T-cell (primary cell): Measurements from ENCODE around the gene ADARB2. TPM values are rescaled to one million over a fixed set of nuclear protein-coding genes. Genes with fewer than 3 reads are reported as not detected.

ENCODE experiments used
- ATAC-seq, 4 experiments: fragments of 200-7000 bp in 3 of 4; fragments of 150-1000 bp in 1 of 4; cut with Tn5 transposase; replicated peaks in 1 of 4; 1 replicate in 3 of 4; 2 replicates in 1 of 4; pipeline ENCODE4 v1.10.0; 2021; ENCODE audit warnings: moderate library complexity in 3 of 4, mild to moderate bottlenecking in 2 of 4, moderate number of reproducible peaks in 1 of 4
- CTCF ChIA-PET, 2 donors: fragments of 300-600 bp; sonication (Branson Sonifier 250); formaldehyde crosslinking; loops; one replicate each; lab custom pipeline; 2022; ENCODE audit warnings: antibody characterized with exemption in 2 of 2; lab: Charles Lee
- POLR2A ChIA-PET, 2 donors: fragments of 300-600 bp; sonication (Branson Sonifier 250); formaldehyde crosslinking; loops; one replicate each; lab custom pipeline; 2022; ENCODE audit warnings: antibody characterized with exemption in 2 of 2; lab: Charles Lee
- DNase-seq, 35 experiments: peaks; one replicate each; pipeline versions ENCODE4 v3.0.0 to v3.0.0-alpha.2; 2013 to 2023
- H3K27ac ChIP-seq: one replicate; pipeline ENCODE4 v1.5.1; 2013; ENCODE audit warnings: low read length
- H3K27me3 ChIP-seq, 2 experiments: replicated peaks in 1 of 2; 1 replicate in 1 of 2; 2 replicates in 1 of 2; pipeline versions ENCODE4 v1.6.1 to v1.7.0; 2013; ENCODE audit warnings: low read length in 1 of 2, mixed read lengths in 1 of 2; ENCODE audit not compliant: control insufficient read depth in 2 of 2, insufficient read depth in 2 of 2; ENCODE audit errors: extremely low read depth in 1 of 2
- H3K36me3 ChIP-seq, 2 donors: 1 replicate in 1 of 2; 2 replicates in 1 of 2; pipeline versions ENCODE4 v1.6.1 to v1.7.0; 2013; ENCODE audit warnings: low read length in 1 of 2; ENCODE audit not compliant: control insufficient read depth in 2 of 2, insufficient read depth in 1 of 2; ENCODE audit errors: extremely low read depth in 1 of 2
- H3K4me1 ChIP-seq, 2 experiments: 1 replicate in 1 of 2; 2 replicates in 1 of 2; pipeline versions ENCODE4 v1.6.1 to v1.7.0; 2013; ENCODE audit warnings: low read length in 2 of 2, mixed read lengths in 1 of 2; ENCODE audit not compliant: insufficient read depth in 2 of 2, control insufficient read depth in 1 of 2; ENCODE audit errors: extremely low read depth in 1 of 2
- H3K4me3 ChIP-seq, 2 donors: 1 replicate in 1 of 2; 2 replicates in 1 of 2; pipeline versions ENCODE4 v1.5.1 to v1.7.0; 2013; ENCODE audit warnings: mild to moderate bottlenecking in 2 of 2, low read length in 1 of 2, moderate library complexity in 1 of 2; ENCODE audit not compliant: control insufficient read depth in 1 of 2; ENCODE audit errors: extremely low read depth in 1 of 2
- H3K9me3 ChIP-seq: 2 replicates; pipeline ENCODE4 v1.7.0; 2013
- H3K27ac Mint-ChIP-seq, 2 donors: one replicate each; pipeline ENCODE4 v1.8.0; 2020 to 2021; ENCODE audit warnings: mild to moderate bottlenecking in 2 of 2, mixed read lengths in 2 of 2
- H3K27me3 Mint-ChIP-seq, 2 donors: one replicate each; pipeline ENCODE4 v1.8.0; 2021 to 2022; ENCODE audit warnings: mixed read lengths in 2 of 2
- H3K36me3 Mint-ChIP-seq: one replicate; pipeline ENCODE4 v1.8.0; 2021; ENCODE audit warnings: mixed read lengths
- H3K4me1 Mint-ChIP-seq, 3 donors: one replicate each; pipeline ENCODE4 v1.8.0; 2020 to 2022; ENCODE audit warnings: mixed read lengths in 3 of 3, mild to moderate bottlenecking in 1 of 3
- H3K4me3 Mint-ChIP-seq, 3 donors: one replicate each; pipeline ENCODE4 v1.8.0; 2020 to 2022; ENCODE audit warnings: mild to moderate bottlenecking in 3 of 3, mixed read lengths in 3 of 3, moderate library complexity in 3 of 3
- H3K9me3 Mint-ChIP-seq, 3 donors: one replicate each; pipeline ENCODE4 v1.8.0; 2020 to 2022; ENCODE audit warnings: mixed read lengths in 3 of 3
- WGBS: methylation state at CpG from one replicate; pipeline ENCODE4 v1.1.5; 2013; ENCODE audit warnings: missing lambda C conversion rate; ENCODE audit not compliant: insufficient coverage; 5-methylcytosine and 5-hydroxymethylcytosine counted together
- total RNA-seq, 35 experiments: library from RNA in 6 of 35; stranded (reverse) in 6 of 35; fragments of 120-200 nt in 1 of 35; gene quantifications; one replicate each; pipeline versions ENCODE4 v1.2.1 to v1.2.4 and lab custom pipeline; 2013 to 2026

The ADARB2 gene
- total RNA-seq, 5 donors from 2014 or later (not counting 1 experiment from before 2014, with no cell fraction given), result 0.07 to 4.0 (median 0.41) TPM

GRCh38 chr10:1634239-1634638 lies 103.1 kb downstream of the ADARB2 start:
- no peak overlapping the region for H3K4me3 ChIP-seq
- no peak overlapping the region for H3K4me3 Mint-ChIP-seq
- peaks cover 22 to 24% of the 10 kb centered on the region in 2 donors for H3K27me3 Mint-ChIP-seq
- WGBS, result 86% methylated on average over 1 of the region's 5 CpGs
- H3K4me1 ChIP-seq, result no peaks in the 10 kb centered on the region
- no peaks in the 10 kb centered on the region for H3K36me3 ChIP-seq
- H3K36me3 Mint-ChIP-seq, result no peaks in the 10 kb centered on the region
- no peak for DNase-seq
- ChIA-PET CTCF (no interaction called here), POLR2A (no interaction called here)
- H3K27me3 ChIP-seq, result peaks cover 0 to 43% of the 10 kb centered on the region in 2 experiments
- H3K9me3 Mint-ChIP-seq, result no peaks in the 10 kb centered on the region
- no peak overlapping the region for H3K27ac Mint-ChIP-seq
- H3K9me3 ChIP-seq, result no peaks in the 10 kb centered on the region
- H3K27ac ChIP-seq, result no peak overlapping the region
- H3K4me1 Mint-ChIP-seq, result peaks cover 0 to 6% (median 0%) of the 10 kb centered on the region in 3 donors
- no peak for ATAC-seq

GRCh38 chr10:1633783-1634182 lies 103.5 kb downstream of the ADARB2 start:
- WGBS, result 75% methylated on average over 13 of the region's 13 CpGs
- no peaks in the 10 kb centered on the region for H3K9me3 ChIP-seq
- no peak overlapping the region for H3K4me3 ChIP-seq
- H3K4me1 Mint-ChIP-seq, result peaks cover 0 to 6% (median 0%) of the 10 kb centered on the region in 3 donors
- no peak for DNase-seq
- H3K27ac ChIP-seq, result no peak overlapping the region
- POLR2A ChIA-PET, result no interaction called here
- CTCF ChIA-PET, result no interaction called here
- no peaks in the 10 kb centered on the region for H3K36me3 Mint-ChIP-seq
- no peaks in the 10 kb centered on the region for H3K9me3 Mint-ChIP-seq
- no peak overlapping the region for H3K27ac Mint-ChIP-seq
- H3K36me3 ChIP-seq, result no peaks in the 10 kb centered on the region
- H3K4me1 ChIP-seq, result no peaks in the 10 kb centered on the region
- no peak overlapping the region for H3K4me3 Mint-ChIP-seq
- H3K27me3 Mint-ChIP-seq, result peaks cover 22 to 24% of the 10 kb centered on the region in 2 donors
- peaks cover 0 to 43% of the 10 kb centered on the region in 2 experiments for H3K27me3 ChIP-seq
- ATAC-seq, result no peak

GRCh38 chr10:1632596-1632995 lies 104.7 kb downstream of the ADARB2 start:
- CTCF ChIA-PET, result no interaction called here
- ATAC-seq, result no peak
- Mint-ChIP-seq H3K4me1 (peaks cover 0 to 6% (median 0%) of the 10 kb centered on the region in 3 donors), H3K36me3 (no peaks in the 10 kb centered on the region), H3K27ac (no peak overlapping the region), H3K4me3 (no peak overlapping the region), H3K9me3 (no peaks in the 10 kb centered on the region), H3K27me3 (peaks cover 22 to 24% of the 10 kb centered on the region in 2 donors)
- no peak for DNase-seq
- peaks cover 0 to 47% of the 10 kb centered on the region in 2 experiments for H3K27me3 ChIP-seq
- no peaks in the 10 kb centered on the region for H3K4me1 ChIP-seq
- no peaks in the 10 kb centered on the region for H3K9me3 ChIP-seq
- H3K4me3 ChIP-seq, result no peak overlapping the region
- H3K36me3 ChIP-seq, result no peaks in the 10 kb centered on the region
- no peak overlapping the region for H3K27ac ChIP-seq
- POLR2A ChIA-PET, result no interaction called here
- WGBS, result 100% methylated on average over 1 of the region's 3 CpGs

- no peak overlapping the region for H3K27ac Mint-ChIP-seq
- POLR2A ChIA-PET, result no interaction called here
These were observed 105.2 kb downstream of the ADARB2 start for GRCh38 chr10:1632141-1632540.

GRCh38 chr10:1631282-1631681 lies 106.0 kb downstream of the ADARB2 start:
- Histone ChIP-seq H3K27ac (no peak overlapping the region), H3K4me3 (no peak overlapping the region), H3K4me1 (no peaks in the 10 kb centered on the region), H3K27me3 (peaks cover 0 to 46% of the 10 kb centered on the region in 2 experiments), H3K9me3 (no peaks in the 10 kb centered on the region), H3K36me3 (no peaks in the 10 kb centered on the region)
- ChIA-PET CTCF (no interaction called here), POLR2A (no interaction called here)
- H3K27me3 Mint-ChIP-seq, result peaks cover 22 to 29% of the 10 kb centered on the region in 2 donors
- no peaks in the 10 kb centered on the region for H3K36me3 Mint-ChIP-seq
- H3K9me3 Mint-ChIP-seq, result no peaks in the 10 kb centered on the region
- H3K4me3 Mint-ChIP-seq, result no peak overlapping the region
- DNase-seq (peak in 10 of 35 experiments; percentile 6 to 30 (median 10)), ATAC-seq (peak in 1 of 4 experiments; percentile 73)
- 56% methylated on average over 12 of the region's 13 CpGs for WGBS
- no peak overlapping the region for H3K27ac Mint-ChIP-seq
- H3K4me1 Mint-ChIP-seq, result peaks cover 0 to 6% (median 0%) of the 10 kb centered on the region in 3 donors

More at GRCh38 chr10:1632141-1632540, 105.2 kb downstream of the ADARB2 start:
- Mint-ChIP-seq H3K27me3 (peaks cover 22 to 26% of the 10 kb centered on the region in 2 donors), H3K9me3 (no peaks in the 10 kb centered on the region), H3K4me3 (no peak overlapping the region), H3K36me3 (no peaks in the 10 kb centered on the region), H3K4me1 (peaks cover 0 to 6% (median 0%) of the 10 kb centered on the region in 3 donors)
- H3K27me3 ChIP-seq, result peaks cover 0 to 47% of the 10 kb centered on the region in 2 experiments
- H3K4me3 ChIP-seq, result no peak overlapping the region
- CTCF ChIA-PET, result no interaction called here
- 84% methylated on average over 3 of the region's 3 CpGs for WGBS
- H3K4me1 ChIP-seq, result no peaks in the 10 kb centered on the region
- no peaks in the 10 kb centered on the region for H3K36me3 ChIP-seq
- H3K9me3 ChIP-seq, result no peaks in the 10 kb centered on the region
- ATAC-seq (no peak), DNase-seq (no peak)
- no peak overlapping the region for H3K27ac ChIP-seq

GRCh38 chr10:1630304-1630703 lies 107.0 kb downstream of the ADARB2 start:
- H3K9me3 Mint-ChIP-seq, result no peaks in the 10 kb centered on the region
- H3K9me3 ChIP-seq, result no peaks in the 10 kb centered on the region
- ChIA-PET CTCF (no interaction called here), POLR2A (no interaction called here)
- peaks cover 0 to 37% of the 10 kb centered on the region in 2 experiments for H3K27me3 ChIP-seq
- 93% methylated on average over 1 of the region's 6 CpGs for whole genome bisulfite sequencing
- peaks cover 0 to 6% (median 0%) of the 10 kb centered on the region in 3 donors for H3K4me1 Mint-ChIP-seq
- no peaks in the 10 kb centered on the region for H3K36me3 ChIP-seq
- H3K27ac Mint-ChIP-seq, result no peak overlapping the region
- H3K36me3 Mint-ChIP-seq, result no peaks in the 10 kb centered on the region
- no peak overlapping the region for H3K4me3 ChIP-seq
- H3K27ac ChIP-seq, result no peak overlapping the region
- no peaks in the 10 kb centered on the region for H3K4me1 ChIP-seq
- no peak for DNase-seq
- H3K27me3 Mint-ChIP-seq, result peaks cover 16 to 23% of the 10 kb centered on the region in 2 donors
- no peak overlapping the region for H3K4me3 Mint-ChIP-seq
- ATAC-seq, result no peak
